ENCODE measurements around the gene SIRT1. TPM values are rescaled to one million over a fixed set of nuclear protein-coding genes. Genes with fewer than 3 reads are reported as not detected.
"Not testable (repeated sequence)": the region's sequence is repeated elsewhere in the genome, so short reads cannot be mapped to it uniquely, and the experiment has no call there.

The SIRT1 gene
- total RNA-seq, 1 experiment from 2014 or later: 51.3 TPM

DNA sequence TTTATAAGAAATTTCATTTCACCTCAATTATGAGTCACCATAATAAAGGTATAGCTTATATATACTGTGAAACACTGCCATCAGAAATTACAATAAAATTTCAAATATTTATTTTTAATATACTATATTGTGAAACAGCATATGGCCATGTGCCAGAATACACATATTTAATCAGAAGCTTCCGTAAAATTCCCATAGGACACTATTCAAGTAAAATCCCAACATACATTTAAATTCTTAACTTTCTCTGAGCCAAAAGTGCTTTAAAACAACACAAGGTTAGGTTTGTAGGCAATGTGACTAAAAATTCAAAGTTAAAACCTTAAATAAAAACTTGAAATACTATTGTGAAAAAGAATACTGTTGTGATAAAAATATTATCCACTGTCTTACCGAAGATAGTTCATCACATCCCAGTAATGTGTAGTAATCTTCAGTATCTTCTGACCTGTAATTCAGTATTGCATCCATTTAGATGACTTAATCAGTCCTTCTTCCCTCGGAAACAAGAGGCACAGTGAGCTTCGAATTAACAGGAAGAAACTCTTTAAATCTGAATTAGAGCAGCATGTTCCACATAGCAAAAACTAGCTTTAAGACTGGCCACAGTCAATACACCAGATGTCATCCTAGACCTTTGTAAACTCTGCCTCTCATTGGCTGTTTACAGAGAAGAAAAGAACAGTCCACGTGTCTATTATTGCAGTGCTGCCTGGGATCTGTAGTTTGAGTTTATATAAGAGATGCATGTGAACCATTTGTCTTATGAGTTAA is 46.7 kb upstream of the SIRT1 start, which contains the start of gene DNAJC12 (continued):
- TF ChIP-seq, protein P1, sequence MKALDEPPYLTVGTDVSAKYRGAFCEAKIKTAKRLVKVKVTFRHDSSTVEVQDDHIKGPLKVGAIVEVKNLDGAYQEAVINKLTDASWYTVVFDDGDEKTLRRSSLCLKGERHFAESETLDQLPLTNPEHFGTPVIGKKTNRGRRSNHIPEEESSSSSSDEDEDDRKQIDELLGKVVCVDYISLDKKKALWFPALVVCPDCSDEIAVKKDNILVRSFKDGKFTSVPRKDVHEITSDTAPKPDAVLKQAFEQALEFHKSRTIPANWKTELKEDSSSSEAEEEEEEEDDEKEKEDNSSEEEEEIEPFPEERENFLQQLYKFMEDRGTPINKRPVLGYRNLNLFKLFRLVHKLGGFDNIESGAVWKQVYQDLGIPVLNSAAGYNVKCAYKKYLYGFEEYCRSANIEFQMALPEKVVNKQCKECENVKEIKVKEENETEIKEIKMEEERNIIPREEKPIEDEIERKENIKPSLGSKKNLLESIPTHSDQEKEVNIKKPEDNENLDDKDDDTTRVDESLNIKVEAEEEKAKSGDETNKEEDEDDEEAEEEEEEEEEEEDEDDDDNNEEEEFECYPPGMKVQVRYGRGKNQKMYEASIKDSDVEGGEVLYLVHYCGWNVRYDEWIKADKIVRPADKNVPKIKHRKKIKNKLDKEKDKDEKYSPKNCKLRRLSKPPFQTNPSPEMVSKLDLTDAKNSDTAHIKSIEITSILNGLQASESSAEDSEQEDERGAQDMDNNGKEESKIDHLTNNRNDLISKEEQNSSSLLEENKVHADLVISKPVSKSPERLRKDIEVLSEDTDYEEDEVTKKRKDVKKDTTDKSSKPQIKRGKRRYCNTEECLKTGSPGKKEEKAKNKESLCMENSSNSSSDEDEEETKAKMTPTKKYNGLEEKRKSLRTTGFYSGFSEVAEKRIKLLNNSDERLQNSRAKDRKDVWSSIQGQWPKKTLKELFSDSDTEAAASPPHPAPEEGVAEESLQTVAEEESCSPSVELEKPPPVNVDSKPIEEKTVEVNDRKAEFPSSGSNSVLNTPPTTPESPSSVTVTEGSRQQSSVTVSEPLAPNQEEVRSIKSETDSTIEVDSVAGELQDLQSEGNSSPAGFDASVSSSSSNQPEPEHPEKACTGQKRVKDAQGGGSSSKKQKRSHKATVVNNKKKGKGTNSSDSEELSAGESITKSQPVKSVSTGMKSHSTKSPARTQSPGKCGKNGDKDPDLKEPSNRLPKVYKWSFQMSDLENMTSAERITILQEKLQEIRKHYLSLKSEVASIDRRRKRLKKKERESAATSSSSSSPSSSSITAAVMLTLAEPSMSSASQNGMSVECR (CRISPR knock-in tag; IDR thresholded peaks at IDR 0.05; ENCODE audit: borderline replicate concordance): no peak
- TF ChIP-seq SMAD4 (CRISPR knock-in tag; IDR thresholded peaks at IDR 0.05) (no peak), ATF1 (CRISPR knock-in tag; IDR thresholded peaks at IDR 0.05) (no peak), NFATC4 (CRISPR knock-in tag; IDR thresholded peaks at IDR 0.05) (no peak), ZNF416 (CRISPR knock-in tag; IDR thresholded peaks at IDR 0.05) (no peak), TEAD4 (CRISPR knock-in tag; IDR thresholded peaks at IDR 0.05) (no peak), TP53 (CRISPR knock-in tag; IDR thresholded peaks at IDR 0.05) (no peak), GABPB1 (CRISPR knock-in tag; IDR thresholded peaks at IDR 0.05) (peak; percentile 37; the same call in 1 of the 2 replicates), GTF2I (CRISPR knock-in tag; conservative IDR thresholded peaks at IDR 0.05) (no peak), RORB (CRISPR knock-in tag; IDR thresholded peaks at IDR 0.05) (no peak)
- TF ChIP-seq, protein P2, sequence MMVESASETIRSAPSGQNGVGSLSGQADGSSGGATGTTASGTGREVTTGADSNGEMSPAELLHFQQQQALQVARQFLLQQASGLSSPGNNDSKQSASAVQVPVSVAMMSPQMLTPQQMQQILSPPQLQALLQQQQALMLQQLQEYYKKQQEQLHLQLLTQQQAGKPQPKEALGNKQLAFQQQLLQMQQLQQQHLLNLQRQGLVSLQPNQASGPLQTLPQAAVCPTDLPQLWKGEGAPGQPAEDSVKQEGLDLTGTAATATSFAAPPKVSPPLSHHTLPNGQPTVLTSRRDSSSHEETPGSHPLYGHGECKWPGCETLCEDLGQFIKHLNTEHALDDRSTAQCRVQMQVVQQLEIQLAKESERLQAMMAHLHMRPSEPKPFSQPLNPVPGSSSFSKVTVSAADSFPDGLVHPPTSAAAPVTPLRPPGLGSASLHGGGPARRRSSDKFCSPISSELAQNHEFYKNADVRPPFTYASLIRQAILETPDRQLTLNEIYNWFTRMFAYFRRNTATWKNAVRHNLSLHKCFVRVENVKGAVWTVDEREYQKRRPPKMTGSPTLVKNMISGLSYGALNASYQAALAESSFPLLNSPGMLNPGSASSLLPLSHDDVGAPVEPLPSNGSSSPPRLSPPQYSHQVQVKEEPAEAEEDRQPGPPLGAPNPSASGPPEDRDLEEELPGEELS (CRISPR knock-in tag; IDR thresholded peaks at IDR 0.05): no peak
- TF ChIP-seq, protein P3, sequence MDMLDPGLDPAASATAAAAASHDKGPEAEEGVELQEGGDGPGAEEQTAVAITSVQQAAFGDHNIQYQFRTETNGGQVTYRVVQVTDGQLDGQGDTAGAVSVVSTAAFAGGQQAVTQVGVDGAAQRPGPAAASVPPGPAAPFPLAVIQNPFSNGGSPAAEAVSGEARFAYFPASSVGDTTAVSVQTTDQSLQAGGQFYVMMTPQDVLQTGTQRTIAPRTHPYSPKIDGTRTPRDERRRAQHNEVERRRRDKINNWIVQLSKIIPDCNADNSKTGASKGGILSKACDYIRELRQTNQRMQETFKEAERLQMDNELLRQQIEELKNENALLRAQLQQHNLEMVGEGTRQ (CRISPR knock-in tag; IDR thresholded peaks at IDR 0.05): peak; percentile 83
- TF ChIP-seq, protein P4, sequence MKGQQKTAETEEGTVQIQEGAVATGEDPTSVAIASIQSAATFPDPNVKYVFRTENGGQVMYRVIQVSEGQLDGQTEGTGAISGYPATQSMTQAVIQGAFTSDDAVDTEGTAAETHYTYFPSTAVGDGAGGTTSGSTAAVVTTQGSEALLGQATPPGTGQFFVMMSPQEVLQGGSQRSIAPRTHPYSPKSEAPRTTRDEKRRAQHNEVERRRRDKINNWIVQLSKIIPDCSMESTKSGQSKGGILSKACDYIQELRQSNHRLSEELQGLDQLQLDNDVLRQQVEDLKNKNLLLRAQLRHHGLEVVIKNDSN (CRISPR knock-in tag; IDR thresholded peaks at IDR 0.05): peak; percentile 85
- TF ChIP-seq, protein P5, sequence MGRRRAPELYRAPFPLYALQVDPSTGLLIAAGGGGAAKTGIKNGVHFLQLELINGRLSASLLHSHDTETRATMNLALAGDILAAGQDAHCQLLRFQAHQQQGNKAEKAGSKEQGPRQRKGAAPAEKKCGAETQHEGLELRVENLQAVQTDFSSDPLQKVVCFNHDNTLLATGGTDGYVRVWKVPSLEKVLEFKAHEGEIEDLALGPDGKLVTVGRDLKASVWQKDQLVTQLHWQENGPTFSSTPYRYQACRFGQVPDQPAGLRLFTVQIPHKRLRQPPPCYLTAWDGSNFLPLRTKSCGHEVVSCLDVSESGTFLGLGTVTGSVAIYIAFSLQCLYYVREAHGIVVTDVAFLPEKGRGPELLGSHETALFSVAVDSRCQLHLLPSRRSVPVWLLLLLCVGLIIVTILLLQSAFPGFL (CRISPR knock-in tag; IDR thresholded peaks at IDR 0.05; ENCODE audit: borderline replicate concordance): no peak

DNA sequence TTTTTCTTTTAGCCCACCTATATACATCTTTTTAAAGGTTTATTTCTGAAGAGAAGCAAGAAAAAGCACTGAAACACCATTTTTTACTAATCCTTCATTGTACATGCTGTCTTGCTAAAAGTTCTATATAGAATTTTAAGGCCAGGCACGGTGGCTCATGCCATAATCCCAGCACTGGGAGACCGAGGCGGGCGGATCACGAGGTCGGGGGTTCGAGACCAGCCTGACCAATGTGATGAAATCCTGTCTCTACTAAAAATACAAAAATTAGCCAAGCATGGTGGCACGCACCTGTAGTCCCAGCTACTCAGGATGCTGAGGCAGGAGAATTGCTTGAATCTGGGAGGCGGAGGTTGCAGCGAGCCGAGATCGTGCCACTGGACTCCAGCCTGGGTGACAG is 44.9 kb upstream of the SIRT1 start:
- H3K27me3 Mint-ChIP-seq (ENCODE audit: low read depth); H3K4me3 Mint-ChIP-seq; H3K27ac Mint-ChIP-seq; DNase-seq (ENCODE audit: low spot score); H3K4me1 Mint-ChIP-seq; ATAC-seq; POLR2A ChIA-PET: not testable (repeated sequence)
- Mint-ChIP-seq H3K36me3 (peaks cover 14% of the 10 kb centered on the region; the same call in 1 of the 2 replicates), H3K9me3 (peaks cover 18% of the 10 kb centered on the region)
- CTCF ChIA-PET: interaction anchor here (0.7 kb wide), 1 partner anchor 37 kb away, joined by 6 read pairs; no protein-coding TSS in a partner anchor

All from WTC11 (cell line).